Measurements from ENCODE around the gene IL1RN.

The IL1RN gene

DNA sequence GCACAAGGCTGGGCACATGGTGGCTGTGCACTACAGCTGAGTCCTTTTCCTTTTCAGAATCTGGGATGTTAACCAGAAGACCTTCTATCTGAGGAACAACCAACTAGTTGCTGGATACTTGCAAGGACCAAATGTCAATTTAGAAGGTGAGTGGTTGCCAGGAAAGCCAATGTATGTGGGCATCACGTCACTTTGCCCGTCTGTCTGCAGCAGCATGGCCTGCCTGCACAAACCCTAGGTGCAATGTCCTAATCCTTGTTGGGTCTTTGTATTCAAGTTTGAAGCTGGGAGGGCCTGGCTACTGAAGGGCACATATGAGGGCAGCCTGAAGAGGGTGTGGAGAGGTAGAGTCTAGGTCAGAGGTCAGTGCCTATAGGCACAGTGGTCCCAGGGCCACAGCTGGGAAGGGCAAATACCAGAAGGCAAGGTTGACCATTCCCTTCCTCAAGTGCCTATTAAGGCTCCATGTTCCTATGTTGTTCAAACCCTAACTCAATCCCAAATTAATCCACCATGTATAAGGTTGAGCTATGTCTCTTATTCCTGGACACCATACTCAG lies 2.2 kb downstream of the IL1RN start:
- DNase-seq = no peak

DNA sequence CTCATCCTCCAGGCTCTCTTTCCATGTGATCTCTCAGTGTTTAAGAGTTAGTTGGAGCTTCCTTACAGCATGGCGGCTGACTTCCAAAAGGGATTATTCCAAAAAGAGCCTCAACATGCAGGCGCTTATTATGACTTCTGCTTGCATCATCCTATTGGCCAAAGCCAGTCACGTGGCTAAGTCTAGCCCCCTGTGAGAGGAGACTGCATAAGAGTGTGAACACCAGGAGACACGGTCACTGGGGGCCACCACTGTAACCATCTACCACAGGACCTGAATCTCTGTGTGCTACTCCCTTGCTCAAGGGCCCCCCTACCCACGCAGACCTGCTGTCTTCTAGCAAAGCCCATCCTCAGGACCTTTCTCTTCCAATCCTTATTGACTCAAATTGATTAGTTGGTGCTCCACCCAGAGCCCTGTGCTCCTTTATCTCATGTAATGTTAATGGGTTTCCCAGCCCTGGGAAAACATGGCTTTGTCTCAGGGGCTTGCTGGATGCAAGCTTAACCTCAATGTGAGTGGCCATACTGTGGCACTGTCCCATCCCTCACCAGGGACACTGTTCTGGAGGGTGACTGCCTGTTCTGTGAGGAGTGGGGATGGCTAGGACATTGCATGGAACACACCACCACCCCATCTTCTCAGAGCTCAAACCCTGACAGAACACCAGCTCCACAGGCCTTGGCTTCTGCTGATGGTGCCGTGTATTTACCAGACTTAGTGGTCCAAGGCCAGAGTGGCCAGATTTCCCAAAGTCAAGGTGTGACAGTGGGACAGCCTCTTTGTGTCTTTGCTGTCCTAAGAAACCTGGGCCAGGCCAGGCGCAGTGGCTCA lies 4.2 kb downstream of the IL1RN start:
- no peak for DNase-seq

DNA sequence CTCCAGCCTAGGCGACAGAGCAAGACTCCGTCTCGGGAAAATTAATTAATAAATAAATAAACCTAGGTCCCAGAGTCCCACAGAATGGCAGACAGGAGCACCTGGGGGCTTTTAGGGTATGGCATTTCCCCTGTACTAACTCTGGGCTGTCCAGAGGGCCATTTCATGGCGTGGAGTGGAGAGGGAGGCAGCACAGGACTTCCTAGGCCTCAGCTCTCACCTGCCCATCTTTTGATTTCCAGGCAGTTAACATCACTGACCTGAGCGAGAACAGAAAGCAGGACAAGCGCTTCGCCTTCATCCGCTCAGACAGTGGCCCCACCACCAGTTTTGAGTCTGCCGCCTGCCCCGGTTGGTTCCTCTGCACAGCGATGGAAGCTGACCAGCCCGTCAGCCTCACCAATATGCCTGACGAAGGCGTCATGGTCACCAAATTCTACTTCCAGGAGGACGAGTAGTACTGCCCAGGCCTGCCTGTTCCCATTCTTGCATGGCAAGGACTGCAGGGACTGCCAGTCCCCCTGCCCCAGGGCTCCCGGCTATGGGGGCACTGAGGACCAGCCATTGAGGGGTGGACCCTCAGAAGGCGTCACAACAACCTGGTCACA lies 5.1 kb downstream of the IL1RN start:
- DNase-seq = no peak

DNA sequence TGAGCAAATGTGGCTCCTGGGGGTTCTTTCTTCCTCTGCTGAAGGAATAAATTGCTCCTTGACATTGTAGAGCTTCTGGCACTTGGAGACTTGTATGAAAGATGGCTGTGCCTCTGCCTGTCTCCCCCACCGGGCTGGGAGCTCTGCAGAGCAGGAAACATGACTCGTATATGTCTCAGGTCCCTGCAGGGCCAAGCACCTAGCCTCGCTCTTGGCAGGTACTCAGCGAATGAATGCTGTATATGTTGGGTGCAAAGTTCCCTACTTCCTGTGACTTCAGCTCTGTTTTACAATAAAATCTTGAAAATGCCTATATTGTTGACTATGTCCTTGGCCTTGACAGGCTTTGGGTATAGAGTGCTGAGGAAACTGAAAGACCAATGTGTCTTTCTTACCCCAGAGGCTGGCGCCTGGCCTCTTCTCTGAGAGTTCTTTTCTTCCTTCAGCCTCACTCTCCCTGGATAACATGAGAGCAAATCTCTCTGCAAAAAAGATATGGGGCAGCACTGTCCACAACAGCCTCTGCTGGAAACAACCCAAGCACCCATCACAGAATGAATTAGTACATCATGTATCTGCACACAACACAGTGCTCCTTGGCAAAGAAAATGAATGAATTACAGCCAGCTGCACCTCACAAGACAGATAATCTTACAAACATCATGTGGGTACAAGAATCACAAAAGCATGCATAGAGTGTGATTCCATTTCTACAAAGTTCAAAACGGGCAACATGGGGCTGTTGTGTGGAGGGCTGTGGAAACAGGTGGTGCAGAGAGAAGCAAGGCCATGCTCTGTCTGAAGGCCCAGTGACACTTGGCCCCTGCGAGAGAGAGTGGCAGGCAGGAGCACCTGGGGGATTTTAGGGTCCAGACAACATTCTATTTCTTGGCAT lies 6.6 kb downstream of the IL1RN start:
- no peak for DNase-seq

DNA sequence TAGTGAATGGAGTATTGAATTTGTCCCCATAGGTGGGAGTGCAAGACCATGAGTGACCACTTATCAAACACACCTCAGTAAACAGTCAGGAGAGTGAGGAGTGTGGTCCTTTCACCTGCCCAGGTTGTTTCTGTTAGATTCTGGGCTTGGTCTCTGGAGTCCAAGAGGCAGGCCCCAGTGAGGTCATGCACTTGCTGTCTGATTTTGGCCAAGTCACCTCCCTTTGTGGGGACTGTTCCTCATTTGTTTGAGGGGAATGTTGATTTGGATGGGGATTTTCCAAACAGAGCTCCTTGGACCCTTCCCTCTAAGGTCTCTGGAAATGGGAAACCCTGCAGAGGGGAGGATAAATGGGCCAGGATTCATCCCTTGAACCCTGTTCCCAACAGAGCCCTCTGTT lies 7.3 kb downstream of the IL1RN start:
- no peak for DNase-seq

DNA sequence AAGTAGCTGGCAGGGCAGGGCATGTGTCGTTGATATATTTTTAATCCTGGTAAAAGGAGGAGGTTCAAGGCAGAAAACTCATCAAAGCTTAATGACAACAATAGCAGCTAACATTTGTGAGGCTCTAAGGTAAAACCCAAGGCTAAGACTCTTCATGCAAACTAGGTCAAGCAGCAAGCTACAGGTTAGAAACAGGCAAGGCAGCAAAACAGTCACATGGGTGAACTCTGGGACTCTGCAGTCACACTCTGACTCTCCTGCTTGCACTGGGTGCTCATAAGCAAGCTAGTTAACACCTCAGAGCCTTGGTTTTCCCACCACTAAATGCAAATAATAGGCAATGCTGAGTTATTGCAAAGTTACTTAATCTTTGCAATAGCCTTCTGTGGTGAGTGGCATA lies 7.9 kb downstream of the IL1RN start:
- DNase-seq = no peak

DNA sequence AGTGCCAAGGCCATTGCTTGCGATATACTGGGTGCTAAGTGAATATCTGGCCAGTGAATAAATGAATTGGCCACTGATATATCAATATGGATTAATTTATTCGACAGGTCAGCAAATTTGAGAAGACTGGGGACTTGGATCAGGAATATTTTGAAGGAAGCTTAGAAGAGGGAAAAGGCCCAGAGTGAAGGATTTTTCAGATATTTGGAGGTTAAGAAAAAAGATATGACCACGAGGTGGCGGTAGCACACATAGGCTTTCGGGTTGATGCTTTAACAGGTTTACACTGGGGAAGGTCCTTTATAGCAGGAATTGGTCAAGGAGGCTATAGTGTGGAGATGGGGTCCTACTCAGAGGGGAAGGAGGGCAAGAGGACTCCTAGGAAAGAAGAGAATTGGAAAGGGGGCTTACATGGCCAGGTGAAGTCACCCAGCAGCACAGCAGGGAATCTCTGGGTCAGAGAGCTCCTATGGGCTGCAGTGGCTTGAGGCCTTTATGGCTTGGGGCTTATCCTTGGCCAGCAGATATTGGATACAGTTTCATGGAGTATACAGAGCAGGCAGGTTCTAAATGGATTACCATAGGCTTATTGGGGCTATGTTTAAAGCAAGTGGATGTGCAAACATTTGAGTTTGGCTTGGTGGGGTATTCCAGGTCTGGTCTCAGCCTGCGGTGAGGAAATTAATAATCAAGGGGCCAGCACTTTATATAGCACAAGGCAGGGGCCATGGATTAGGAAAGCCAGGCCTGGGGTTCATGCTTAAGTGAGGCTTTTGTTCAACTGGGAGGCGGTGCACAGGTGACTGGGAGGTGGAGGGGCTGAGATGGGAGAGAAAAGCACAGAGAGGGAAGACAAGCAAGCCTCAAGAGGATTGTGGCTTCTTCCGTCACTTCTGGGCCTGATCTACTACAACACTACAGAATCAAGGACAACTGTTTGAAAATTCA lies 9.7 kb downstream of the IL1RN start:
- DNase-seq = no peak

DNA sequence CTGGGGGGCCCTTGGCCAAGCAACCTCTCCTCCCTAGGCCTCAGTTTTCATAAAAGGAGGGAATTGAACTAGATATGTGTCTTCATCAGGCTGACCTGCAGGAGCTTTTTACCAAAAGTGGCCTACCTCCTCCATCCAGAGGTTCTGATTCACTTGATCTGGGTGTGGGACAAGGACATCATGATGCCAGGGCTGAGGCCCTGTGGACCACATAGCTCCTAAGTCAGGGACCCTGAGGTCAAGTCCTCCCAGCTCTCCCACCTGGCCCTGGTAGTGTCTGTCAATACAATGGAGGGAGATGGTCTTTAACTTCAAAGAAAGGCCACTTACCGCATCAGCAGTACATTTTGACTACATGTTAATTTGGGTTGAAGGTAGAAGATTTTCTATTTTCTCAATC lies 10.4 kb downstream of the IL1RN start:
- no peak for DNase-seq

DNA sequence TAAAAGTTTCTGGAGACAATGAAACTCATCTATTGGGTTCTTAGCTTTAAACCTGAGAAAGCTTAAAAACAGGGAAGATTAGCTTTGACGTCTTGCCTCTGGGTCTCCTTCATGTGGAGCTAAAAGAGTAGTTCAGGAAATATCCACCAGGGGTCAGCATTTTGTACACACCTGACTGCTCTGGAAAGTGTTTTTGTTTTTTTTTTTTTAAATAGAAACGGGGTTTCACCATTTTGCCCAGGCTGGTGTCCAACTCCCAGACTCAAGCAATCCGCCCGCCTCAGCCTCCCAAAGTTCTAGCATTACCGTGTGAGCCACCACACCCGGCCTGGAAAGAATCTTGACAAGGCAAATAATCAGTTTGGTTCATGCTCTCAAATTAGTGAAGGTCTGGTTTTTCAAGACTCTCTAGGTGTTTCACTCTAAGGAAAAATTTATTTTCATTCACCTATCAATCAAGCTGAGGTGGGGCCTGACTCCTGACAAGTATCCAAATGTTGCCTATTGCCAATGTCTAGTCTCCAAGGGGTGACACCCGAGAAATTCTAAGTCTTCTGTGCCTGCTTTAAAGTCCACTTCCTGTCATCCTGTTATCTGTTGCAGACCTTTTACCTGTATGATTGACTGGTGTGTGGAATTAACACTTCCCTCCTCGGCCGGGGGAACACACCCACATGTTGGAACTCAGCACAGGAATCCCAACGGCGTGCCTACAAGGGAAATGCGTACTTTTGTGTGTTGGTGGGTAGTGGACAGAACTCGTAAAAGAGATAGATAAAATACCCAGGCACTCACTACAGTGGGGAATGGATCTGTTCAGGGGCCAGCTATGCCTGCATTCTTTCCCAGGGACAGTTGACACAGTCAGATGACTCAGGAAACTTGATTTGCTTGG lies 11.3 kb downstream of the IL1RN start:
- no peak for DNase-seq

DNA sequence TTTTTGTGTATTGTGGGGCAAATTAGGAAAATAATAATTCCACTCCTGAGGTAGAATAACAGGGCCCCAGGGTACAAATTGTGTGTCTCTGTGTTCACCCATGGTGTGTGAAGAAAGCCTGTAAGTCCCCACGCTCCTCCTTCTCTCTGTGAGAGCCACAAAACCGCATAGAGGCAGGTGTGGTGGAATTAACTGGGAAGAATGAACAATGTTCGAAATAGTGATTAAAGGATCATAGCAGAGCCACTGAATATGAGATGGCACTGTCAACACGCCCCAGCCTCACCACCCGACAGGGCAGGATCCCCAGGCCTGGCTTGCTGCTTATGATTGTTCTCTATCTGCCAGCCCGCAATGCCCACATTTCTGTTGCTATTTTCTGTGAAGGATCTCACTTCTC lies 14.1 kb downstream of the IL1RN start:
- DNase-seq = no peak

DNA sequence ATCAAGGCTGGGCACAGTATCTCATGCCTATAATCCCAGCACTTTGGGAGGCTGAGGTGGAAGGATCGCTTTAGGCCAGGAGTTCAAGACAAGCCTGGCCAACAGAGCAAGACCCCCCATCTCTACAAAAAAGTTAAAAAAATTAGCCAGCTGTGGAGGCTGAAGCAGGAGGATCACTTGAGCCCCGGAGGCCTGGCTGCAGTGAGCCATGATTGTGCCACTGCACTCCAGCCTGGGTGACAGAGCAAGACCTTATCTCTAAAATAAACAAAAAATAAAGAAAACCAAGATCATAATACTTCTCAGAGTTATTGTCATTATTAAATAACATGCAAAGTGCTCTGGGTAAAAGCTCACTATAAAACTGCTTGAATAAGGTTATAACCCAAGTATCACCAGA lies 14.9 kb downstream of the IL1RN start:
- no peak for DNase-seq

DNA sequence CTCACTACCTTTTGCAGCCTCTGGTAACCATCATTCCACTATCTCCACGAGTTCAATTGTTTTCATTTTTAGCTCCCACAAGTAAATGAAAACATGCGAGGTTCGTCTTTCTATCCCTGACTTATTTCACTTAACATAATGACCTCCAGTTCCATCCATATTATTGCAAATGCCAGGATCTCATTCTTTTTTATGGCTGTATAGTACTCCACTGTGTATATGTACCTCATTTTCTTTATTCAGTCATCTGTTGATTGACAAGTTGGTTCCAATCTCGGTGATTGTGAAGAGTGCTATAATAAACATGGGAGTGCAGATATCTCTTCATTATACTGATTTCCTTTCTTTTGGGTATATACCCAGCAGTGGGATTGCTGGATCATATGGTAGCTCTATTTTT lies 16.9 kb downstream of the IL1RN start:
- DNase-seq = no peak

DNA sequence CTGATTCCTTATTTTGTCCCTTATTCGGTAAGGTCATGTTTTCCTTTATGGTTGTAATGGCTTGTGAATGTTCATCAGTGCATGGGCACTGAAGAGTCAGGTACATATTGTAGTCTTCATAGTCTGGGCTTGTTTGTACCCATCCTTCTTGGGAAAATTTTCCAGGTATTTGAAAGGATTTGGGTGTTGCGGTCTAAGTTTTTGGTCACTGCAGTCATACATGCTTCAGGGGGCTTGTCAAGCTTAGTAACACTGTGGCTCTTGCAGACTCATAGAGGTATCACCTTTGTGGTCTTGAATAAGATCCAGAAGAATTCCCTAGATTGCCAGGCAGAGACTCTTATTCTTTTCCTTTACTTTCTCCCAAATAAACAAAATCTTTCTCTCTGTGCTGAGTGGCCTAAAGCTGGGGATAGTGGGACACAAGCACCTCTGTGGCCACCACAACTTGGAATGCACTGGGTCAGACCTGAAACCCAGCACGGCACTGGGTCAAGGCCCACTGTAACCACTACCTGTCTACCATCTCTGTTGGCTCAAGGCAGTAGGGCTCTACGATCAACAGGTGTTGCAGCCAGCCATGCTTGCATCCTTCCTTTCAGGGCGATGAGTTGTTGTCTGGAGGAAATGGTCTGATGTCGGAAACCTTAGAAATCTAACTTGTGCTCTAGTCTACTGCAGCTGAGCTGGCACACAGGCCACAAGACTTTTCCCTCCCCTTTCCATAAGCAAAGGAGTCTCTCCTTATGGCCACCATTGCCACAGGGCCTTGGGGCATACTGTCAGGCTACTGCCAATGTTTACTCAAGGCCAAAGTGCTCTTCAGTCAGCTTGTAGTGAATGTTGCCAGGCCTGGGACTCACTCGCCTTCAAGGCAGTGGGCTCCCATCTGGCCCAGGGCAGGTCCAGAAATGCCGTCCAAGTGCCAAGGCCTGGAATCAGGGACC lies 21.5 kb downstream of the IL1RN start:
- no peak for DNase-seq

DNA sequence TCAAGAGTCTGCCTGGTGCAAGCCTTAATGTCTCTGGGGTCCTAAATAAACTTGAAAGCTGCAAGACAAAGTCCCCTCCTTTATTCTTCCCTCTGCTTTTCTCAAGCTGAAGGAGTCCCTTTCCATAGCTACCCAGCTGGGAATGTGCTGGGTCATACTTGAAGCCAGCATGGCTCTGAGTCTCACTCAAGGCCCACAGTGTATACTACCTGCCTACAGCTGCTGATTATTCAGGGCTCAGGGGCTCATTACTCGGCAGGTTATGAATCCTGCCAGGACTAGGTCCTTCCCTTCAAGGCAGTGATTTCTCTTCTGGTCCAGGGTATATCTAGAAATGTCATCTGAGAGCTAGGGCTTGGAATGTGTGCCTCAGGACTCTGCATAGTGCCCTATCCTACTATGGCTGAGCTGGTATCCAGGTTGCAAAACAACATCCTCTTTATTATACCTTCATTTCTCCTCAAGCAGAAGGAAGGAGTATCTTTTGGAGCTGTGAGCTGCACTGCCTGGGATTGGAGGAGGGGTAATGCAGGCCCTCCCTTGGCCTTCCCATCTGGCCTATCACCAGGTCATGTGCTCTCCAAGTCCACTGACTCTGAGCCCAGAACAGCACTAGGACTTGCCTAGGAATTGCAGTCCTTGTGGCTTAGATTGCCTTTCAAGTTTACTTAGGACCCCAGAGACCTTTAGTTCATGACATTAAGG lies 22.3 kb downstream of the IL1RN start:
- DNase-seq = no peak

DNA sequence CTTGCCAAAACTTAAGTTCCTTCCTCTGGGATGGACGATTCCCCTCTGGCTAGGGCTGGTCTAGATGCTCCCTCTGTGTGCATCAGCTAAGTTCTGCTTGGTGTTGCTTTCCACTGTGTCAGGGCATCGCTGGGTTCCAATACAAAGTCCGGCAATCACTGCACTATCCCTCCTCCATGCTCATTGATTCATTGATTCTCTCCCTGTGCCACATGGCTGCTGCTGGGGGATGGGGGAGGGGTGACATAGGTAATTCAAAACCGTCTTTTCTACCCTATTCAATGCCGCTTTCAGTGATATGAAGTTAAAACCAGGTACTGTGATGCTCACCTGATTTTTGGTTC lies 22.8 kb downstream of the IL1RN start:
- DNase-seq = no peak

DNA sequence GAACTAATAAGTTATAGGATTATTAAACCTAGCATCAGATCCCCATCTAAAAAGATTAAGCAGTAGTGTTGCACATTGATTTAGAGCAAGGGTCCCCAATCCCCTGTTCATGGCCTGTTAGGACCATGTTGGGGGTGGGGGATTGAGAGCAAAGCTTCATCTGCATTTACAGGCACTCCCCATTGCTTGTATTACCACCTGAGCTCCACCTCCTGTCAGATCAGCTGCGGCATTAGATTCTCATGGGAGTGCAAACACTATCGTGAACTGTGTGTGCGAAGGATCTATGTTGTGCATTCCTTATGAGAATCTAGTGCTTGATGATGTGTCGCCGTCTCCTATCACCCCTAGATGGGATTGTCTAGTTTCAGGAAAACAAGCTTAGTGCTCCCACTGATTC lies 27.9 kb downstream of the IL1RN start:
- no peak for DNase-seq

DNA sequence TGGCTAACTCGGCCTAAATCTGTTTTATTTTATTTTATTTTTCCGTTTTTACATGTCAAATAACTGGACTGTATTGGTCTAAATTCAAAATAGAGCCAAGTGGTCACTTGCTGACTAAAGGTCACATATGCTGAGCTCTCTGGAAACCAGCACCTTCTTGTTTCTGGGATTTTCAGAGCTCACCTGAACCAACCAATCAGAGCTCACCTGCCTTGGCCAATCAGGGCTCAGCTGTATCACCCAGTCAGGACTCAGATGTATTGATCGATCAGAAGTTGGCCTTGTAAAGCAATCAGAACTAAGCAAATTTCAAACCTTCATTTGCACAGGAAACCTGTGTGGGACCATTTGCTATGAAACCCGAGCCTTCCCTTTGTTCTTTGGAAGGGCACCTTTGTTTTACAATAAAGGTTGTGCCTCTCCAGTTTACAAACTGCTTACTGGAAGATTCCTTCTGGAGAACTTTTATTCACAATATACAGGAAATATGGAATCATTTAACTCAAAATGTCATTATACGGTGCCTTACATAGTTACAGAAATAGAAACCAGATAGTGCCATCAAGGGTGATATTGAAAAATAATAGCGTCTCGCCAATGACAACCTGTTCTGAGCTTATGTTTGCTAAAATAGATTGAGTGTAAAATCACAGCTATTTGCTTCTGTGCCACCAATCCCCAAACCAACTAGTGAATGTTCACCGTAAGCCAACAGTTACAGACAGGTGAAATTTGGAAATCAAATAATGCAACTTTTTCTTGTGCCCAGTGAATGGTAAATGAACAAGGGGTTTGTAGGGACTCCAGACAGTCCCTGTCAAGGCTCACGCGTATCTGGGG lies 29.1 kb downstream of the IL1RN start:
- DNase-seq = no peak

DNA sequence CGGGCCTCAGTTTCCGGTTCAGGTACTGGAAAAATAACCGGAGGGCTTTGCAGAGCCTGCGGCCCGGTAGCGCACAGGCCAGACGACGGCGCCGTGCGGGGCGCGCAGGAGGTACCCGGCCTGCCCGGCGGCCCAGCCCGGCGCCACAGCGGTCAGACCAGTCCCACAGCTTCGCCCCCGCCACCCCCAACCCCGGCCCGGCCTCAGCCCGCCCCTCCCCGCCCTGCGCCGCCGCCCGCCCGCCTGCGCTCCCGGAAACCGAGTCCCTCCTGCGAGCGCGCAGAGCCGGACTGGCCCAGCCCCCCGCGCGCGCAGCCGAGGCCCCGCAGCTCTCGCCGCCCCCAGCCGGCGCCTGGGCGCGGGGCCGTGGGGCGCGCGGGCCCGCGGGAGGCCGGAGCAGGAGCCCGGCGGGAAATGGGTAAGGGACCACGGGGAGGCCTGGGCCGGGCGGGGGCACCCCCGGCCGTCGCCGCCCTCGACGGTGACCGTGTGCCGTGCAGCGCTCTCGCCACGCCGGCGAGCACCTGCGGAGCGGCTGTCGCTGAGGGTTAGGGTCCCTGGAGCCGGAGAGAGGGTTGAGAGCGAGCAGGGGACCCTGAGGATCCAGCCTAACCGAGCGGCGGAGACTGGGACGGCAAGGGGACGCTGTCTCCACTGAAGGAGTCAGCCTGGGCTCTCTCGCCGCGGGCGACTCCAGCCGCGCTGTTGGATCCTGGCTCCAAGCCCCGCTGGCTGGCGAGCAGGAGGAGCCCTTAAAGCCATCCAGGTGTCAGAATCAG lies 29.9 kb downstream of the IL1RN start:
- DNase-seq = no peak
